HG03558 (cell line): ENCODE measurements around the gene PRKG1.
"Not testable (repeated sequence)": the region's sequence is repeated elsewhere in the genome, so short reads cannot be mapped to it uniquely, and the experiment has no call there.

Experiments used
- ATAC-seq: cut with Tn5 transposase; IDR thresholded peaks from one replicate; pipeline ENCODE4 v1.9.1; 2021; ENCODE audit warnings: moderate number of reproducible peaks; ENCODE audit not compliant: unreplicated experiment; ENCODE audit errors: extremely low read depth

Gene PRKG1

GRCh38 chr10:51112013-51112412 is 37.7 kb downstream of the PRKG1 start:
- no peak for ATAC-seq

GRCh38 chr10:51113007-51113406 is 38.7 kb downstream of the PRKG1 start:
- ATAC-seq, result no peak

GRCh38 chr10:51117053-51117660 is 42.9 kb downstream of the PRKG1 start:
- no peak for ATAC-seq

DNA sequence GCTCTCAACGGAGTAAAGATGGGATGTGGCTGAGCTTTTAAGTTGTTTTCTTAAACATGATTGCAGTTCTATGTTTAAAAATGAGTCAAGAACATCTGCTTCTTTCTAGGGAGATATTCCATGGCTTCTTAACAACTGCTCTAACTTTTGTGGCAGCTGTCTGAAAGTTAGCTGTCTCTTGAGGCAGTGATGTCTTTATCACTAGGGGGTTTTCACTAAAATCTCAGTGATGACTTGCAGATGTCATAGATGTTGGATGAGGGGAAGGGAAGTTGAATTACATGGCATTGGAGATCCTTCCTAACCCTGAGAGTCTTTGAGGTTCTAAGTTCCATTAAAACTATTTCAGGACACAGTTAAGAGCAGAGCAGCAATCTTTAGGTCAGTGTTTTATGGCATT is 43.5 kb downstream of the PRKG1 start:
- ATAC-seq, result no peak

GRCh38 chr10:51119441-51119840 is 45.2 kb downstream of the PRKG1 start:
- no peak for ATAC-seq

DNA sequence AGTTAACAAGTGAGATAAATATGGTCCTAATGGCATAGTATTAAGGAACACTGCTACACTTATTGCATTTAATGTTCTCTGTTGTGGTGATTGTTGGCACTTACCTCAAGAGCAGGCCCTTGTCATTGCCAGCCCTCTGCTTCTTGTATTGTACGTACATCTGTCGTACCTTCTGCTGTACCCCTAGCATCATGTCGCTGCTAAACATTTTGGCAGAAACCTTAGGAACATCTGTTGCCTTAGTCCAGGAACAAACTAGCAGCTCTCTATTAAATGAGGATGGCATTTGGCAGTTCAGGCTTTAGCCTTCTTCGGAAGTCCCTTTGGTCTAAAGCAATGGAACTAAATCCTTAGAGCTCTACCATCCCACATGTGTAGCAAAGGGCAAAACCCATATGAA is 47.6 kb downstream of the PRKG1 start:
- no peak for ATAC-seq

GRCh38 chr10:51124852-51125251 is 50.6 kb downstream of the PRKG1 start:
- no peak for ATAC-seq

DNA sequence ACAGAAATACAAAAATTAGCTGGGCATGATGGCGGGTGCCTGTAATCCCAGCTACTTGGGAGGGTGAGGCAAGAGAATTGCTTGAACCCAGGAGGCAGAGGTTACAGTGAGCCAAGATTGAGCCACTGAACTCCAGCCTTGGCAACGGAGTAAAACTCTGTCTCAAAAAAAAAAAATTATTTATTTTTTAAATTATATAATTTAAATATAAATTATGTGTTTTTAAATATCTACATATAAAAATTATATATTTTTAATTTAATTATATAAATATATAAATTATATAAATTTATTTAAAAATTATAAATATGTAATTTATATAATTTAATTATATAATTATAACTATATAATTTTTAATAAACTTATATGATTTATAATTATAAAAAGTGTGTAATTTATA is 51.2 kb downstream of the PRKG1 start:
- ATAC-seq, result no peak

DNA sequence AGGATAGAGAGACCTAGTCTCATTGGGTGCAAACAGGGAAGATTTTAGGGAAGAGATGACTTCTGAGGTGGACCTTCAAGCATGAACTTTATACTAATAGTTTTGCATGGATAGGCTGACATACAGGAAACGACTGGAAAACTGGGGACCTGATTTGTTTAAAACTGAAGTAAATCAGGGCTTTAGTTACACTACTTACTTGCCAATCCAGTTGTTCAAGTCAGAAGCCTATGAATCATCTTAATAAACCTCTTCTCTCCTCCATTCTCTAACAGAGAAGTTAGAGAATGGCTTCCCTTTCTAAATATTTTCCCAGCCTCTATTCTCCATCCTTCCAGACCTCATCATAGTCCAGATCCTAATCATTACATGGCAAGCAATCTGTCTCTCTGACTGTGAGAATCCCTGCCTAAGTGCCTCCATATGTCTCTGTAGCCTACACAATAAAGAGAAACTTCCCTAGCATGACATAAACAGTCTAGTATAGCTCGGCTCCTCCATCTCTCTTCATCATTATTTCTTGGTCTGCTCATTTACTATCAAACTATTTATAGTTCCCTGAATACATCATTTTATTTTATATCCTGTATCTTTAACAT is 55.8 kb downstream of the PRKG1 start:
- ATAC-seq, result no peak

DNA sequence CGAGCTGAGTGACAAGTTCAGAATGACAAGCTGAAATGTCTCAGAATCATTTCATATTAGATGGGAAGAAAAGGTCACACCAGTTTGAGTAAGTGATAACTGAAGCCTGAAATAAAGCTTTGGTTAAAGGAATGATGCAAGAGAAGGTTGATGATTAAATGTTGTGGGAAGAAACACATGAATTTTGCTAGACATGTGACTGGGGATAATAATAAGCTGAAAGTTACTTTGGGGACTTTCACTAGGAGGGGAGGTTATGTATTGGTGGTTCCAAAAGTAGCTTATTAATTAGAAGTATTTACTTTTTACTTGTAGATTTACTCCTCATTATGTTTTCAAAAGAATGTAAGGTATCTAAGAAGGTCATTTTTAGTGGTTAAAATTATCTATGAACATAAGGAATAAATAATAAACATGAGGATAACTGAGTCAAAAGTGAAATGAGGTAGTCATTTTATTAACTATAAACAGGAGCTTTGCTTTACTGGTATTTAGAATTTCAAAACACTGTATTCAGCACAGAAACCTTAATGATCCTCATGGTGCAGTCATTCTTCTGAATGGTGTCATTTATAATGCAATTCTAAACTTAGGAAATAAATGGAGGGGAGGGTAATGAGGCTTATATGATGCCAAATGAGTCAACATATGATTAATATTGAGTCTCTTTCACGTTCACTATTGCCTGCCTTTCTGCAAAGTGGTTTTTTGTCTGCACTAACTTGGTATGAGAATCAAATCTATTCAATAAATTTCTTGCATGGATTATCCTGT is 63.7 kb downstream of the PRKG1 start:
- no peak for ATAC-seq

- ATAC-seq, result no peak
These were observed 64.9 kb downstream of the PRKG1 start for GRCh38 chr10:51139176-51139575.

DNA sequence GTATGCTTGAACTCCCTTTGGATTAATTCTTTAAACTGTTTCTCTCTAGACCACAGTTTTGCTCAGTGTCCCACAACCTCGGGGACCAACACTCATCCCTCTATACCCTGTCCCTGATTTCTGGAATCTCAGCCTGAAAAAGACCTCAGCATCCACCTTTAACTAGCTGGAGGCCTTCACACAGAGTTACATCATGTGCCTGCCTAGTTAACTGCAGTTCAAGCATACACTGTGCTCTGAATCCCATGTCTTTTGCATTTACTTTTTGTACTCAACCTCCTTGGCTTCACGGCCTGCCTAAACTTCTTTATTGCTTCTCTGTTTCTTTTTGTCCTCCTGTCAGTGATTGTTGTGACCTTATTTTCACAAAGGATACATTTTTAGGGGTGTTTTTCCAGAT is 66.7 kb downstream of the PRKG1 start:
- no peak for ATAC-seq

GRCh38 chr10:51144161-51144781 is 70.0 kb downstream of the PRKG1 start:
- peak; percentile 41 for ATAC-seq

DNA sequence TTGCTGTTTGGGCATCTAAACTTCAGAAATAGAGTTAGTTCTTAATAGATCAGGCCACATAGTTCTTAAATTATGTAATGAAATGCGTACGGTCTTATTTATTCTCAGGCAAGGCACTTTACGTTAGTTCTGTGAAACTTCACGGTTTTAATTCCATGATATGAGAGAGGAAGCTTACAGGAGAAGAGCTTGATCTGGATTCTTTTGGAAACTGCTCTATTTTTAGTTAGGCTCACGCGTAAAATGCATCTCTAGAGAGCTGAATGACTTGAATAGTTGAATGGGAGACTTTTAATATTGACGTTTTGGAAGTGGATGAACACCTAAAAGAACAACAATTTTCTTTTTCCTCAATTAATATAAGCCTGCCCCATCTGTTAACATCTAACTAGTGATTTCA is 71.1 kb downstream of the PRKG1 start:
- no peak for ATAC-seq

DNA sequence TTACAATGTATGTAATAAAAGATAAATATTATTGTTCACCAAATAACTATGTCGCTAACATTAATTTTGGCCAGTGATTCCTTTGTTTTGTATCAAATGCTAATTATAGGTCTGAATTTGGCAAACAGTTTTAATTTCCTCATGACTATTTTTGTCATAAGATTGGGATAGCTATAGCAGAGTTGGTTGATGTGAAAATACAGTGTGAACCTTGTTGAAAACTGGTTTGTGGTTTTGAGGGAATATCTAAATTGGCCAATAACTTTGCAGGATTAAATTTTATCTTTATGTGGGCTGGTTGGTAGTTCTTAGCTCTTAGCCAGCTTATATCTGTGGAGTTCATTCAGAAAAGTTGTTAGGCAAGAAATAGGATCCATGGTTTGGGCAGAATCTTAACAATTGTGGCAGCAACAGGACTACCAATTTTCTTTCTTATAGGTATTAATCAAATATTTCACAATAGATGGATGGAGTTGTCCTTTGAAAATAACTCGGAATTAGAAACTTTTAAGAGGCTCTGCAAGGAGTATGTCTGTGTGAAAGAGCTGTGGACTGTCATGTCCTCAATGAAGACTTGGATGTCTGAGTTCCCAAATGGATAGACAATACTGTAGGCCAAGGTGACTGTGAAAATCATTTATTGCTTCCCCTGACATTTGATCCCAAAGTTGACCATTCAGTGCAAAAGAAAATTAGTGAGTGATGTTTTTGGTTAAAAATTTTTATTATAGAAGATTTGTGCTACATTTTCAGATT is 73.5 kb downstream of the PRKG1 start:
- no peak for ATAC-seq

- ATAC-seq, result no peak
These were observed 82.6 kb downstream of the PRKG1 start for GRCh38 chr10:51156926-51157325.

- no peak for ATAC-seq
These were observed 84.5 kb downstream of the PRKG1 start for GRCh38 chr10:51158832-51159231.

DNA sequence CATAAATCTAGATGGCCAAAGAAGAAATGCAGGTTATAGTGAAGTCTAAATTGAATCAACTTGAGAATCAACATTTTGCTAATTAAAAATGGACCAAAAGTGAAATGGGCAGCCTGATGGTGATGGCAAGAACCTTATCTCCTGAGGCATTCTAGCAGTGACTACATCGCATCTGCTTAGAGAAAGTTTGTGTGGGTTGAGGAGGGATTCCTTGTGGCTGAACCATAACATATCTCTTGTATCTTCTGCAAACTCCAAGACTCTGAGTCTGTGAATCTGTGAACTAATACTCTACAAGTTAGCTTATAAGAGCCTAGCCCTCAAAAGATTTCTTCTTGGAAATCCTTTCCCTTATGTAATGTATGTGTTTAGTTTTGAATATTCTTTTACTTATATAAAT is 85.6 kb downstream of the PRKG1 start:
- ATAC-seq, result no peak

DNA sequence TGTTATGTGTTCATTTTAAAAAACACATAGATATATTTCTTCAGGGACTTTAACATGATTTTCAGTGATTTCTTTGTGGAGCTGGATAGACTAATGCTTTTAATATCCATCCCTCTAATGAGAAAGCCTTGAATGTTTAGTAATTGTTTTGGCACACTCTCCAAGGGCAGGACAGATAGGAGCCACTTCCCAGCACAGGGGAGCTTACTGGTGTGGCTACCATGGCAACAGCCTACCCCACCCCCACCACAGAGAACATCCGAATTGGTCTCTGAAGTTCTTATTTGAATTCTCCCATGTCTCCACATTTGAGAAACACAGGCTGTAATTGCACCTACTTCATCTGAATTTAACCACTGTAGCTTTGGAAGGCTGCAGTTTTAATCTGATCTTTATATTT is 87.7 kb downstream of the PRKG1 start:
- no peak for ATAC-seq

GRCh38 chr10:51163380-51164049 is 89.2 kb downstream of the PRKG1 start:
- not testable (repeated sequence) for ATAC-seq
